ENCODE measurements around the gene WDR82. TPM values are rescaled to one million over a fixed set of nuclear protein-coding genes. Genes with fewer than 3 reads are reported as not detected.
"Not testable (repeated sequence)": the region's sequence is repeated elsewhere in the genome, so short reads cannot be mapped to it uniquely, and the experiment has no call there.

The WDR82 gene
- total and polyA plus RNA-seq, 8 donors: 60.2 to 124 (median 108) TPM

DNA sequence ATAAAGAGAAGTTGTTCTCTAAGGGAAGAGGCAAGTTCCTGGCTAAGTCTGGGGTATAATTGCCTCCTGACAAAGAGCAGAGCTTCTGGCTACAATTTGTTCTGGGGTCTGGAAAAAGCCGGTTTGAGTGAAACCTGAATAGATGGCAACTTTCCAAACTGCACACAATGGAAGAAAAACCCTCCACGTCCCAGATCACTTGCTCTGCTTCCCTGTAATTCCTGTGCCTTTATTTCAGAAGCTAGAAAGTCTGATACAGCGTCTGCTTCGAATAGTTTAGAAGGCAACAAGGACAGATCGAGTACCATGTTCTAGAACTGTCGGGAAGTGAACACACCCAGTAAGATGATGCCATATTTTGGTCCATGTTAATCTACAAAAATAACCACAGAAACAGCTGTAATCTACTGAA is 1.6 kb upstream of the WDR82 start:
- intact Hi-C loops (cut with DNase I): no loop called here
- peaks cover 0 to 6% of the 10 kb centered on the region in 2 donors for H3K36me3 ChIP-seq
- peak in 1 of 4 donors; percentile 59 for DNase-seq
- peaks cover 14 to 51% of the 10 kb centered on the region in 2 donors for H3K4me1 ChIP-seq
- TF ChIP-seq, protein P1, sequence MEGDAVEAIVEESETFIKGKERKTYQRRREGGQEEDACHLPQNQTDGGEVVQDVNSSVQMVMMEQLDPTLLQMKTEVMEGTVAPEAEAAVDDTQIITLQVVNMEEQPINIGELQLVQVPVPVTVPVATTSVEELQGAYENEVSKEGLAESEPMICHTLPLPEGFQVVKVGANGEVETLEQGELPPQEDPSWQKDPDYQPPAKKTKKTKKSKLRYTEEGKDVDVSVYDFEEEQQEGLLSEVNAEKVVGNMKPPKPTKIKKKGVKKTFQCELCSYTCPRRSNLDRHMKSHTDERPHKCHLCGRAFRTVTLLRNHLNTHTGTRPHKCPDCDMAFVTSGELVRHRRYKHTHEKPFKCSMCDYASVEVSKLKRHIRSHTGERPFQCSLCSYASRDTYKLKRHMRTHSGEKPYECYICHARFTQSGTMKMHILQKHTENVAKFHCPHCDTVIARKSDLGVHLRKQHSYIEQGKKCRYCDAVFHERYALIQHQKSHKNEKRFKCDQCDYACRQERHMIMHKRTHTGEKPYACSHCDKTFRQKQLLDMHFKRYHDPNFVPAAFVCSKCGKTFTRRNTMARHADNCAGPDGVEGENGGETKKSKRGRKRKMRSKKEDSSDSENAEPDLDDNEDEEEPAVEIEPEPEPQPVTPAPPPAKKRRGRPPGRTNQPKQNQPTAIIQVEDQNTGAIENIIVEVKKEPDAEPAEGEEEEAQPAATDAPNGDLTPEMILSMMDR (IDR thresholded peaks at IDR 0.05): no peak
- no peaks in the 10 kb centered on the region for H3K27me3 ChIP-seq
- H3K4me3 ChIP-seq: no peak overlapping the region
- peak overlapping the region; percentile 95 to 96 for H3K27ac ChIP-seq
- ATAC-seq: no peak
- H3K9me3 ChIP-seq: no peaks in the 10 kb centered on the region

DNA sequence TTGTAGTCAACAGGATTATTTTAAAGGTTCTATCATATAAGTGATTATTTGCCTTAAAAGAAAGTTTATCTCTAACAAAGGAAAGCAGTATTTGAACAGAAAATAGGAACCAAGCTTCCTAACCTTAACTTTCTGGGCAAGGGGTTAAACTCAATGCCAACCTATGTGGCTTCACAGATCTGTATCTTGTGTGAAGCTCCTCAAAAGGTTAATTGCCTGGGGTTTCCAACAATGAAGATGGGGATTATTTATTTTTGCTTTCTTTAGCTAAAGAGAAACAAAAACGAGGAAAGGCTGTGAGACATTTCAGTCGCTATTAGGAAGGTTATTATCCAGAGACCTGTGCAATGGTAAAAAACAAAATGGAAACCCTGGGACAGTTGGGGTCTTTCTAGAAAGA is 1.1 kb upstream of the WDR82 start:
- Histone ChIP-seq H3K4me3 (peak overlapping the region in 1 of 2 donors; percentile 83), H3K27ac (peak overlapping the region; percentile 95 to 96), H3K36me3 (peaks cover 0 to 11% of the 10 kb centered on the region in 2 donors), H3K9me3 (no peaks in the 10 kb centered on the region), H3K27me3 (no peaks in the 10 kb centered on the region), H3K4me1 (peaks cover 14 to 55% of the 10 kb centered on the region in 2 donors)
- intact Hi-C loops (cut with DNase I): no loop called here
- DNase-seq (no peak), ATAC-seq (no peak)
- TF ChIP-seq, protein P1 (IDR thresholded peaks at IDR 0.05): no peak

- DNase-seq: peak in 2 of 4 donors; percentile 58 to 93
- Histone ChIP-seq H3K4me3 (peak overlapping the region; percentile 56 to 83), H3K36me3 (peaks cover 0 to 27% of the 10 kb centered on the region in 2 donors), H3K4me1 (peaks cover 17 to 71% of the 10 kb centered on the region in 2 donors), H3K27me3 (no peaks in the 10 kb centered on the region), H3K27ac (peak overlapping the region; percentile 95 to 96), H3K9me3 (no peaks in the 10 kb centered on the region)
- TF ChIP-seq, protein P1 (IDR thresholded peaks at IDR 0.05): peak in 1 of 2 donors; percentile 27
- peak; percentile 79 for ATAC-seq
- intact Hi-C loops (cut with DNase I): no loop called here
These were observed 408 bp downstream of the WDR82 start for GRCh38 chr3:52277972-52278509.

GRCh38 chr3:52277071-52277964 is 1.1 kb downstream of the WDR82 start:
- H3K4me3 ChIP-seq: peak overlapping the region; percentile 56 to 83
- H3K4me1 ChIP-seq: peaks cover 22 to 76% of the 10 kb centered on the region in 2 donors
- intact Hi-C loops (cut with DNase I): no loop called here

DNA sequence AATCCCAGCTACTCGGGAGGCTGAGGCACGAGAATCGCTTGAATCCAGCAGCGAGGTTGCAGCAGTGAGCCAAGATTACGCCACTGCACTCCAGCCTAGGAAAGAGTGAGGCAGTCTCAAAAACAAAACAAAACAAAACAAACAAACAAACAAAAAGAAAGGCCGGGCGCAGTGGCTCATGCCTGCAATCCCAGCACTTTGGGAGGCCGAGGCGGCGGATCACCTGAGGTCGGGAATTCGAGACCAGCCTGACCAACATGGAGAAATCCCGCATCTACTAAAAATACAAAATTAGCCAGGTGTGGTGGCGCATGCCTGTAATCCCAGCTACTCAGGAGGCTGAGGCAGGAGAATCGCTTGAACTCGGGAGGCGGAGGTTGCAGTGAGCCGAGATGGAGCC is 3.7 kb downstream of the WDR82 start:
- H3K27me3 ChIP-seq; ATAC-seq; H3K9me3 ChIP-seq; intact Hi-C loops (cut with DNase I): not testable (repeated sequence)
- Histone ChIP-seq H3K4me3 (peak overlapping the region in 1 of 2 donors; percentile 83), H3K27ac (peak overlapping the region in 1 of 2 donors; percentile 15), H3K36me3 (peaks cover 0 to 37% of the 10 kb centered on the region in 2 donors), H3K4me1 (peaks cover 45 to 86% of the 10 kb centered on the region in 2 donors)
- peak in 1 of 4 donors; percentile 20 for DNase-seq

More at GRCh38 chr3:52277071-52277964, 1.1 kb downstream of the WDR82 start:
- TF ChIP-seq, protein P1 (IDR thresholded peaks at IDR 0.05): no peak
- Histone ChIP-seq H3K27me3 (no peaks in the 10 kb centered on the region), H3K9me3 (no peaks in the 10 kb centered on the region), H3K36me3 (peaks cover 0 to 34% of the 10 kb centered on the region in 2 donors), H3K27ac (peak overlapping the region; percentile 95 to 96)
- ATAC-seq (peak; percentile 58), DNase-seq (peak in 3 of 4 donors; percentile 81 to 90 (median 86))

Measured in left lung (tissue), 10 donors.